GM18511 (cell line): Measurements from ENCODE around the gene FRMD3.
"Not testable (repeated sequence)": the region's sequence is repeated elsewhere in the genome, so short reads cannot be mapped to it uniquely, and the experiment has no call there.

Experiments
- ATAC-seq: cut with Tn5 transposase; IDR thresholded peaks from one replicate; pipeline ENCODE4 v1.9.1; 2021; ENCODE audit warnings: mild to moderate bottlenecking, moderate library complexity; ENCODE audit not compliant: unreplicated experiment

The FRMD3 gene

GRCh38 chr9:83403527-83404238 is 134.5 kb downstream of the FRMD3 start:
- ATAC-seq: no peak

- ATAC-seq: no peak
Observed at GRCh38 chr9:83401328-83401900, 136.8 kb downstream of the FRMD3 start.

GRCh38 chr9:83396813-83397212 is 141.4 kb downstream of the FRMD3 start:
- no peak for ATAC-seq

- ATAC-seq: no peak
Observed at GRCh38 chr9:83396342-83396741, 141.9 kb downstream of the FRMD3 start.

- ATAC-seq: no peak
Observed at GRCh38 chr9:83392228-83392627, 146.0 kb downstream of the FRMD3 start.

GRCh38 chr9:83388346-83388745 is 149.9 kb downstream of the FRMD3 start:
- no peak for ATAC-seq

GRCh38 chr9:83387401-83388185 is 150.6 kb downstream of the FRMD3 start:
- ATAC-seq: no peak

- ATAC-seq: no peak
Observed at GRCh38 chr9:83385317-83385716, 152.9 kb downstream of the FRMD3 start.

GRCh38 chr9:83384214-83384613 is 154.0 kb downstream of the FRMD3 start:
- no peak for ATAC-seq

- no peak for ATAC-seq
Observed at GRCh38 chr9:83383034-83383433, 155.2 kb downstream of the FRMD3 start.

- no peak for ATAC-seq
Observed at GRCh38 chr9:83382421-83382820, 155.8 kb downstream of the FRMD3 start.

GRCh38 chr9:83379045-83379444 is 159.2 kb downstream of the FRMD3 start:
- no peak for ATAC-seq

GRCh38 chr9:83372957-83373356 is 165.2 kb downstream of the FRMD3 start:
- no peak for ATAC-seq

- ATAC-seq: no peak
Observed at GRCh38 chr9:83367326-83367725, 170.9 kb downstream of the FRMD3 start.

- ATAC-seq: no peak
Observed at GRCh38 chr9:83362341-83362995, 175.7 kb downstream of the FRMD3 start.

- no peak for ATAC-seq
Observed at GRCh38 chr9:83359039-83359438, 179.2 kb downstream of the FRMD3 start.

GRCh38 chr9:83358493-83358892 is 179.7 kb downstream of the FRMD3 start:
- ATAC-seq: not testable (repeated sequence)

- ATAC-seq: no peak
Observed at GRCh38 chr9:83355729-83356151, 182.5 kb downstream of the FRMD3 start.

GRCh38 chr9:83355024-83355444 is 183.2 kb downstream of the FRMD3 start:
- ATAC-seq: no peak

- no peak for ATAC-seq
Observed at GRCh38 chr9:83349031-83349430, 189.2 kb downstream of the FRMD3 start.

- no peak for ATAC-seq
Observed at GRCh38 chr9:83346655-83347420, 191.4 kb downstream of the FRMD3 start.
